ENCODE measurements around the gene FNDC11.
A peak's percentile ranks its signal among the peaks of the same experiment; 100 is the strongest.
"Not testable (repeated sequence)": the region's sequence is repeated elsewhere in the genome, so short reads cannot be mapped to it uniquely, and the experiment has no call there.

FNDC11 gene

DNA sequence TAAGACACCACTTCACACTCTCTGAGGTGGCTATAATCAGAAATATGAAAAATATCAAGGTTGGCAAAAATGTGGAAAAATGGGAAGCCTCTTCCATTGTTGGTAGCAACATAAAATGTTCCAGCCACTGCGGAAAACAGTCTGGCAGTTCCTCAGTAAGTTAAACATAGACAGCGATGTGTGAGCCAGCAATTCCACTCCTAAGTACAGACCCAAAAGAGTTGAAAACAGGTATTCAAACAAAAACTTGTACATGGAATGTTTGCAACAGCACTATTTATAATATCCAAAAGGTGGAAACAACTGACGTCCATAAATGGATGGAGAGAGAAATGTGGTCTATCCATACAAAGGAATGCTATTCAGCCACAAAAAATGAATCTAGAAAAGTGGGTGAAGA lies 40.8 kb upstream of the FNDC11 start:
- TF ChIP-seq, protein P1, sequence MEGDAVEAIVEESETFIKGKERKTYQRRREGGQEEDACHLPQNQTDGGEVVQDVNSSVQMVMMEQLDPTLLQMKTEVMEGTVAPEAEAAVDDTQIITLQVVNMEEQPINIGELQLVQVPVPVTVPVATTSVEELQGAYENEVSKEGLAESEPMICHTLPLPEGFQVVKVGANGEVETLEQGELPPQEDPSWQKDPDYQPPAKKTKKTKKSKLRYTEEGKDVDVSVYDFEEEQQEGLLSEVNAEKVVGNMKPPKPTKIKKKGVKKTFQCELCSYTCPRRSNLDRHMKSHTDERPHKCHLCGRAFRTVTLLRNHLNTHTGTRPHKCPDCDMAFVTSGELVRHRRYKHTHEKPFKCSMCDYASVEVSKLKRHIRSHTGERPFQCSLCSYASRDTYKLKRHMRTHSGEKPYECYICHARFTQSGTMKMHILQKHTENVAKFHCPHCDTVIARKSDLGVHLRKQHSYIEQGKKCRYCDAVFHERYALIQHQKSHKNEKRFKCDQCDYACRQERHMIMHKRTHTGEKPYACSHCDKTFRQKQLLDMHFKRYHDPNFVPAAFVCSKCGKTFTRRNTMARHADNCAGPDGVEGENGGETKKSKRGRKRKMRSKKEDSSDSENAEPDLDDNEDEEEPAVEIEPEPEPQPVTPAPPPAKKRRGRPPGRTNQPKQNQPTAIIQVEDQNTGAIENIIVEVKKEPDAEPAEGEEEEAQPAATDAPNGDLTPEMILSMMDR (IDR thresholded peaks at IDR 0.05) = no peak
- TF ChIP-seq ZFX (IDR thresholded peaks at IDR 0.05; ENCODE audit: borderline replicate concordance) = no peak
- no peak overlapping the region for H3K27ac ChIP-seq

DNA sequence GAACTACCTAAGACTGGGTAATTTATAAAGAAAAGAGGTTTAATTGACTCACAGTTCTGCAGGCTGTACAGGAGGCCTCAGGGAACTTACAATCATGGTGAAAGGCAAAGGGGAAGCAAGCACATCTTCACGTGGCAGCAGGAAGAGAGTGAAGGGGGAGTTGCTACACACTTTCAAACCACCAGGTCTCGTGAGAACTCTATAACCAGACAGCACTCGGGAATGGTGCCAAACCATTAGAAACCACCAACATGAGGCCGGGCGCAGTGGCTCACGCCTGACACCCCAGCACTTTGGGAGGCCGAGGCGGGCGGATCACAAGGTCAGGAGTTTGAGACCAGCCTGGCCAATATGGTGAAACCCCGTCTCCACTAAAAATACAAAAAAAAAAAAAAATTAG lies 39.4 kb upstream of the FNDC11 start:
- not testable (repeated sequence) for H3K27ac ChIP-seq

DNA sequence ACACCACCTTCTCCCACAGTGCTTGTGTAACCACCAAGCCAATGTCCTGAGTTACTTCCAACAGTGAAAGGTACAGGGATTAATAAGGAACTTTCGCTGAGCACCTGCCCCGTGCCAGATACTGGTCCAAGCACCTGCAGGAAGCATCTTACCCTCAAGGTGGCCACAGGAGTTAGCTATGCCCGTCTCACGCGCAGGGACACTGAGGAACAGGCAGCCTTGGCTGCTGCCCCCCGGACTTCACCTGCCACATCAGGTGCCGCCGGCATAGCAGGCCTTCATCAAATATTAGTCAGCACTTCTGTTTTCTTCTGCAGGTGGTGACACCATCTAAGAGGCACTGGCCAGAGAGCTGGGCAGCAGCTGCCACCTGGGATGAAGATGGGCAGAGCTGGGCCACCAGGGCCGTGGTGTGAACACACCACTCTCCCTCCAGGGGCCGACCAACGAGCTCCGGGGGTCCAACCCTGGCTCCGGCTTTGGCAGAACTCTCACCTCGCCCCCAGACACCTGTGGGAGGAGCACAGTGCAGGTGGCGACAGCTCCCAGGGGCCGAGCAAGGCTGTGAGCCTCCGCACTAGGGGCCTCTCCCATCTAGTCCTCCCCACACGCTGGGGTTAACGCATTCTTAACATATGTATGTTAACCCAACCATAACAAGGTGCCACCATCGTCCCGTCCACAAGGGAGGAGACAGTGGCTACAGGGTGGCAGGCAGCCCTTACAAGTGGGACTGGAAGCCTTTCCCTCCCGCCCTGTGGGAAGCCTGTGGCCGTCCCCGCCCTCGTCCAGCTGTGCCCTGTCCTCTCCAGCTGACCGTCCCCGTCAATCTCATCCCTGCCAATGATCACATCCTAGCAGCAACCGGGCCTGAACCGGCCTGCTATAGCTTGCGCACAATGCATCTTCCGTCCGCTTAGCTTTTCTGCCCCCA lies 36.3 kb upstream of the FNDC11 start:
- no peak for TF ChIP-seq ZFX (IDR thresholded peaks at IDR 0.05; ENCODE audit: borderline replicate concordance)
- TF ChIP-seq, protein P1 (IDR thresholded peaks at IDR 0.05) = peak; percentile 12; the same call in 1 of the 2 replicates
- H3K27ac ChIP-seq = no peak overlapping the region

DNA sequence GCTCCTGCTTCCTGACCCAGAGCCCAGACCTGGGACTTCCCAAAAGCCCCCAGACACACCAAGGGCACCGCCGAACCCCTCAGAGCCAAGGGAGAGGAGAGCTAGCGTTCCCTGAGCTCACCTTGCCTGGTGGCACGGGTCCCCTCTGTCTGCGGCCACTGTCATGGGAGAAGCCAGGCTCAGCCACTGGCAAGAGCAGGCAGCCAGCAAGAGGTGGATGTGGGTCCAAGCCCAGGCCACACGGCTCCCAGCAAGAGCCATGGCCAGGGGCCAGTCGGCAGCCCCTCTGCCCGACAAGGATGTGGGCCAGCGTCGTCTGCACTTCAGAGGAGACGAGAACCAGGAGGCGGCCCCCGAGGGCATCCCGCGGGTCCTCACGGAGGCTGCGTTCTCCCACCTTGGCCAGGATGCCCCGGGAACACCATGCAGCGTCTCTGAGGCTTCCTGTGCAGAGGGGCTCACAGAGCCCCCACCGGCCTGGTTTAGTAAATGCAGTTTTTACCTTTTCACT lies 35.6 kb upstream of the FNDC11 start:
- TF ChIP-seq, protein P1 (IDR thresholded peaks at IDR 0.05) = no peak
- no peak for TF ChIP-seq ZFX (IDR thresholded peaks at IDR 0.05; ENCODE audit: borderline replicate concordance)
- no peak overlapping the region for H3K27ac ChIP-seq

DNA sequence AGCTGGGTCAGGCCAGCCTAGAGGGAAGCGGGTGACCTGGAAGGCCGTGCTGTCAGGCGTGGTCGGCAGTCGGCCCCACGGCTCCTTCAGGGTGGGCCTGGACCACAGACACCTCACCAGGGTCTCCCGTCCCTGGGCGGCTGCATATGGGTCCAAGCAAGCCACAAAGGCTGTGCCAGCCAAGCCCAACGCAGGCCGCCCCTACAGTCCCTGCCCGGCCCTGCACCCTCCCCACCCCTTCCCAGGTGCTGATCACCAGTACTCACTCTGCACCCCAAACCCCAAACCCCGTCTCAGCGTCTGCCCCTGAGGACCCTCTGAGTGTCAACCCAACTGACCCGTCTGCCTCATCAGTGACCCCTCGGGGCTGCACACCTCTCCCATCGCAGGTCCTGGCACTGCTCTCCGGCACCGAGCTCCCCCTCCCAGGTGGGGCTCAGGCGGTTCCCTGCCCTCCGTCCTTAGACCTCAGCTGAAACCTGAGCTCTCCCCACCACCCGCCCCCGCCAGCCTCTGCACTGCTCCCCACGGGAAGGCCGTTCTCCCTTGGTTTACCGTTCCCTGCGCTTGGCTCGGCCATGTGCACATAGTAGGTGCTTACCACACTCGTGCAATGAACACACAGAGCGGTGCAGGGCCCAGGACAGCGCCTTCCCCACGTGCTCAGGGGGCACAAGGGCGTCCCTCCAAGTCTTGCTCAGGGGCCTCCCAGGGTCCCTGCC lies 34.9 kb upstream of the FNDC11 start:
- TF ChIP-seq, protein P1 (IDR thresholded peaks at IDR 0.05) = no peak
- no peak for TF ChIP-seq ZFX (IDR thresholded peaks at IDR 0.05; ENCODE audit: borderline replicate concordance)
- no peak overlapping the region for H3K27ac ChIP-seq

DNA sequence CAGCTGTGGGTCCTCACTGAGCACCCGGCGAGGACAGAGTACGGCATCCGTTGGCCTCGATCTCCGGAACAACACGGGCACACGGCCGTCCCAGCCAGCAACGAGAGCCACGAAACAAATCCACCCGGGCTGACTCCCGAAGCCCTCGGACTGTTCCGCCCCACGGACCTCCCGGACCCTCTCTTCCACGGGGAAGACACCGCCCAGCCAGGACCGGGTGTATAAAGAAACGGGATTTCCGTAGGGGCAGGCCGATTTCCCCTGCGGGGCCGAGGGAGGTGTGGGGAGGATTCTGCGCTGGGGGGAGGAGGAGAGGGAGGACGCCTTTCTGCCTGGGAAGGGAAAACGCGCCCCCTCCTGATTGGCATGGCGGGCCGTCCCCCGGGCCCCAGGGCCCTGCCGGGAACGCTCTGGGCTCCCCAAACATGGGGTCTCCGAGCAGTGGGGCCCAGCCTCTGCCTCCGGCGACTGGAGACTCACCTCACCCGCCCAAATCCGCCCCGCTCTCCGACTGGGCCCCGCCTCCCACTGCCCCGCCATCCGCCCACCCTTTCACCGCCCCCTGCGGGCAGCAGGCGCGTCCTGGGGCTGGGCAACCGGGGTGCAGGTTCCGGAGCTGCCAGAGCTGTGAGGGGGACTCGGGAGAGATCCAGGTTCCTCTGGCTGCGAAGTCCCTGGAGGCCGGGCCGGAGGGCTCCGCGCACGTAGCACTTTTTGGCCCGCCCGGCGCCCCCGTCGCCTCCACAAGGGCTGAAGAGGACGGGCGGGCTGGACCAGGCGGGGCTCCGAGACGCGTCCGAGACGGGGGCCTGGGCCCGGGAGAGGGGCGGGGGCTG lies 34.1 kb upstream of the FNDC11 start:
- peak overlapping the region; percentile 92 for H3K27ac ChIP-seq
- no peak for TF ChIP-seq ZFX (IDR thresholded peaks at IDR 0.05; ENCODE audit: borderline replicate concordance)
- TF ChIP-seq, protein P1 (IDR thresholded peaks at IDR 0.05) = peak; percentile 25; the same call in 1 of the 2 replicates

DNA sequence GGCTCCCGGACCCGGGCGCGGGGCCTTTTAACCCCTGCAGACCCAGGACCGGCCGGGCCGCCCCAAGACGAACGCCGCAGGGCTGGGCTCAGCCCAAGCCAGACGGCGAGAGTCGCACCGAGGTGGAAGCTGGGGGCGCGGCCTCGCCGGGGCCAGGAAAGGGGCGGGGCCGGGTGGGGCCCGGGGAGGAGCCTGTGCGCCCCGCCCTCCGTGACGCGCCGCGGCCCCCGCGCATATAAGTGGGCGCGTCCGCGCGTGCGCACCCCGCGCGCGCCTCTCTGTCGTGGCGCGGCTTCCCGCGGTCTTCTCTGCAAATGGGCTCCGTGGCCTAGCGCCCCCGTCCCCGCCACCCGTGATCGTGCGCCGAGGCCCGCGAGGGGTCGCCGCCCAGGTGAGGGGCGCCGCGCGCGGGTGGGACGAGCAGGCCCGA lies 33.4 kb upstream of the FNDC11 start, which contains the start of gene PPDPF:
Gene PPDPF (plus strand): TSS at position 262 of the 430 bp plus-strand sequence. CDS start 544 bp downstream, outside the sequence.
- TF ChIP-seq, protein P1 (IDR thresholded peaks at IDR 0.05) = no peak
- peak within 1 kb of the TSS; percentile 92 for H3K27ac ChIP-seq
